Suprapubic skin (tissue), 4 donors: ENCODE data around the gene IMMP2L. TPM values are rescaled to one million over a fixed set of nuclear protein-coding genes. Genes with fewer than 3 reads are reported as not detected.

Experiments used
- DNase-seq, 2 donors: peaks; one replicate each; pipeline ENCODE4 v3.0.0-alpha.2; 2019; ENCODE audit warnings: low spot score in 2 of 2
- H3K27ac ChIP-seq: fragments of 200-600 bp; sonication (generic); one replicate; pipeline ENCODE4 v1.5.1; 2019
- H3K27me3 ChIP-seq: fragments of 200-600 bp; sonication (generic); one replicate; pipeline ENCODE4 v1.5.1; 2019
- H3K36me3 ChIP-seq: fragments of 200-600 bp; sonication (generic); one replicate; pipeline ENCODE4 v1.5.1; 2019
- H3K4me1 ChIP-seq: fragments of 200-600 bp; sonication (generic); one replicate; pipeline ENCODE4 v1.5.1; 2019
- H3K4me3 ChIP-seq: fragments of 200-600 bp; sonication (generic); one replicate; pipeline ENCODE4 v1.5.1; 2019; ENCODE audit warnings: mild to moderate bottlenecking
- H3K9me3 ChIP-seq: fragments of 200-600 bp; sonication (generic); one replicate; pipeline ENCODE4 v1.5.1; 2019
- CTCF ChIP-seq, 2 donors: fragments of 200-600 bp in 1 of 2; fragments of 450-650 bp in 1 of 2; sonication (generic) in 1 of 2; IDR thresholded peaks; one replicate each; pipeline ENCODE4 v1.5.1; 2016 to 2019; ENCODE audit warnings: antibody characterized with exemption in 2 of 2, mild to moderate bottlenecking in 1 of 2, moderate library complexity in 1 of 2
- EP300 ChIP-seq: sonication (generic); formaldehyde crosslinking; IDR thresholded peaks from one replicate; pipeline ENCODE4 v1.6.1; 2017; ENCODE audit warnings: antibody characterized with exemption
- POLR2A ChIP-seq, 2 donors: fragments of 450-650 bp; IDR thresholded peaks; one replicate each; pipeline ENCODE4 v1.6.1; 2017; ENCODE audit warnings: antibody characterized with exemption in 2 of 2, mild to moderate bottlenecking in 2 of 2, moderate library complexity in 2 of 2
- POLR2AphosphoS5 ChIP-seq, 3 donors: sonication (generic); formaldehyde crosslinking; IDR thresholded peaks; one replicate each; pipeline ENCODE4 v1.6.1; 2017; ENCODE audit warnings: antibody characterized with exemption in 3 of 3
- WGBS: methylation state at CpG from one replicate; pipeline ENCODE4 v1.1.5; 2018; 5-methylcytosine and 5-hydroxymethylcytosine counted together
- total RNA-seq, 4 donors: library from RNA; depleted of rRNA; stranded (reverse); fragments of >200 nt; gene quantifications; one replicate each; pipeline ENCODE4 v1.1.0, GENCODE V29; 2016

The IMMP2L gene
- total RNA-seq, 4 donors from 2014 or later = 10.6 to 20.6 (median 14.6) TPM

- no peaks in the 10 kb centered on the region for H3K9me3 ChIP-seq
- TF ChIP-seq CTCF (IDR thresholded peaks at IDR 0.05) (no peak), POLR2AphosphoS5 (IDR thresholded peaks at IDR 0.05) (no peak), EP300 (no peak), POLR2A (IDR thresholded peaks at IDR 0.05) (no peak)
- no peaks in the 10 kb centered on the region for H3K36me3 ChIP-seq
- no peak for DNase-seq
- H3K4me1 ChIP-seq = no peaks in the 10 kb centered on the region
- H3K27ac ChIP-seq = no peak overlapping the region
- H3K4me3 ChIP-seq = no peak overlapping the region
- 88% methylated on average over 2 of the region's 2 CpGs for WGBS
- H3K27me3 ChIP-seq = no peaks in the 10 kb centered on the region
Measured at GRCh38 chr7:111495173-111495810, 67.0 kb downstream of the IMMP2L start.

DNA sequence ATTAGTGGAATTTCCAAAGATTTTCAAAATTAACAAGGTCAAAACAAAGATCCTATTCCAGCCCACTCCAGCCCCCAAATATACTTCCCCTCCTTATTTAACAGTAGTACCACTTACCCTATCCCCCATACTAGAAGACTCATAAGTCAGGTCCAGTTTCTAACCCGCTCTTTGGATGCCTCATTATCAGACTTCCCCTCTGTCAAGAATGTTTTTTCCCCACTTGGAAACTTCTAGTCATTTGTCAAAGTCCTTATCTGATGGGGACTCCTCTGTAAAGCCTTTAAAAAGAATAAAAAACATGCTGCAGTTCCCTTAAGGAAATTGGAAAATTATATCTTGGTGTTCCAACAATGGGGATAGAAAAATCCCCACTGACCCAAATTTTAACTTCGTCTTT lies 70.1 kb downstream of the IMMP2L start:
- TF ChIP-seq CTCF (IDR thresholded peaks at IDR 0.05) = no peak
- TF ChIP-seq POLR2A (IDR thresholded peaks at IDR 0.05) = no peak
- no peak for TF ChIP-seq EP300
- no peak for TF ChIP-seq POLR2AphosphoS5 (IDR thresholded peaks at IDR 0.05)
- no peaks in the 10 kb centered on the region for H3K27me3 ChIP-seq

DNA sequence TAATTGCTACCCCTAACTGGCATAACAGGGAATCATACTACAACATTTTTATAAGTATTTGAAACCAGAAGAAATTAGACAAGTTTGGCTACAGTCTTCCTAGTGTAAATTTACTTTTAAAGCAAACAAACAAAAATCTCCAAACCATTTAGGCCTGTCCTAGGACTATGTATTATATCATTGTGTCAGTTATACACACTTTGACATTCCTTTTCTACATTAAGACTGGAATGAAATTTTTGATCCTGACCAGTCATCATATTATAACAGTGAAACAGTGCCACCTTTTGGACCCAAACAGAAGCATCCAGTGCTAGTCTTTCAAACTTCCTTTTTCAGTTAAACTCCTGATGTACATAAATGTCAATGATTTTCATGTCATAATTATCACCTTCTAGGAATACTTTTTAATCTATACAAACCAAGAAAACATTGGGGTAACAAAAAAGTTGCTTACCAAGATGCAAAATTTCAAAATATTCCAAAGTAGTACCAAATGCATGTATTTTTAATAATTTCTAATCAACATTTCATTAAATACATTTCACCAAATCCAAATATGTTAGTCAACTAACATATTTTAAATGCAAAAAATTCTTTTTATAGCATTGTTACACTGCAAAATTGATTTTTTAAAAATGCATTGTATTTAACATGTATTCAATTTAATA lies 75.7 kb downstream of the IMMP2L start:
- no peak overlapping the region for H3K4me3 ChIP-seq
- no peak for DNase-seq
- TF ChIP-seq EP300 (no peak), POLR2A (IDR thresholded peaks at IDR 0.05) (no peak), CTCF (IDR thresholded peaks at IDR 0.05) (peak; percentile 50 to 55)
- H3K27ac ChIP-seq = no peak overlapping the region
- H3K36me3 ChIP-seq = no peaks in the 10 kb centered on the region
- H3K9me3 ChIP-seq = no peaks in the 10 kb centered on the region
- H3K27me3 ChIP-seq = no peaks in the 10 kb centered on the region
- no peaks in the 10 kb centered on the region for H3K4me1 ChIP-seq

More for the DNA sequence above, 70.1 kb downstream of the IMMP2L start:
- Histone ChIP-seq H3K4me1 (no peaks in the 10 kb centered on the region), H3K27ac (no peak overlapping the region), H3K36me3 (no peaks in the 10 kb centered on the region), H3K4me3 (no peak overlapping the region), H3K9me3 (no peaks in the 10 kb centered on the region)
- WGBS = 96% methylated on average over 2 of the region's 2 CpGs
- DNase-seq = no peak

DNA sequence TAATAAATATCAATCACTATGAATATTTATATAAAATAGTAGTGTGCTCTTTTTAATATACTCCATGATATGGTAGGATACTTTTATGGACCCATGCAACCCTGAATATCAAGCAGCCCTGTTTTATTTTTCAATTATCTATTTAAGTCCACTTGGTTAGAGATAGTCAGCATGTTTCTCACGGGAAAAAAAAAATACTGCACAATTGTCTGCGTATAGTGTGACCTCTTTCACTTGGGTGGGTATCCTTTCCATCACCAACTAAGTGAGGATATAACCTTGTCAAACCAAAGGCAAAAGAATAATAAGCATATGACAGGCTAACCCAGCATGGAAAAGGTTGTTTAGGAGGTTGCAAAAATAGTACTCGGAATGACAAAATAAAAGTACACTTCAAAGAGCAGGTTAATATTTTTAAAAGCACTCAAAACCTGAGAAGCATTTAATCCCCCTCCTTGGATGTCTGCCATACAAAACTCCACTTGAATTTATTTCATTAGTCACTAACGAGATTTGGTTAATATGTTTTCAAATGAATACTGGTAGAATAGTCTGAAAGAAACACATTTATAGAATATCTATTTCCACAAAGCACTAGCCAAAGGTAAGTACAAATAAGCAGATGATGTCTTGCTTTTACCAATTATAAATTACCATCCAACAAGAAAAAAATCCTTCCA lies 76.5 kb downstream of the IMMP2L start:
- no peak overlapping the region for H3K27ac ChIP-seq
- H3K9me3 ChIP-seq = no peaks in the 10 kb centered on the region
- H3K27me3 ChIP-seq = no peaks in the 10 kb centered on the region
- no peaks in the 10 kb centered on the region for H3K36me3 ChIP-seq
- TF ChIP-seq POLR2A (IDR thresholded peaks at IDR 0.05) = no peak
- no peak for TF ChIP-seq CTCF (IDR thresholded peaks at IDR 0.05)
- TF ChIP-seq EP300 = no peak
- no peak for TF ChIP-seq POLR2AphosphoS5 (IDR thresholded peaks at IDR 0.05)
- DNase-seq = no peak
- WGBS = 93% methylated on average over 4 of the region's 4 CpGs
- no peak overlapping the region for H3K4me3 ChIP-seq
- no peaks in the 10 kb centered on the region for H3K4me1 ChIP-seq

DNA sequence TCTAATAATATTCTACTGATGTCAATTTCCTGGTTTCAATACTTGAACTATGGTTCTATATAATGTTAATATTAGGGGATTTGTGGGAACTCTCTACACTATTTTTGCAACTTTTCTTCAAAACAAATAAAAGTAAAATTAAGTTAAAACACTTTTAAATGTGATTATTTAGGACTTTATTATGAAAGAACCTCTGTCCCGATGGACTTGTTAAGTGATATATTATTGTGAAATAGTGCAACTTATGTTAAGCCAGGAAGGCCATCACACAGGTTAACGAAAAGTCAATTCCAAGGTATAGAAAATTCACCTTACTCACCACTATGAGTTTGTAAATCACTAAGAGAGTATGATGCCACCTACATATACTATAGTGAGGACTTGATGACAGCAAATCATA lies 79.2 kb downstream of the IMMP2L start:
- Histone ChIP-seq H3K9me3 (no peaks in the 10 kb centered on the region), H3K4me1 (no peaks in the 10 kb centered on the region), H3K4me3 (no peak overlapping the region), H3K36me3 (no peaks in the 10 kb centered on the region), H3K27ac (no peak overlapping the region), H3K27me3 (no peaks in the 10 kb centered on the region)
- WGBS = 94% methylated on average over 2 of the region's 2 CpGs
- no peak for DNase-seq
- TF ChIP-seq POLR2A (IDR thresholded peaks at IDR 0.05) (no peak), POLR2AphosphoS5 (IDR thresholded peaks at IDR 0.05) (no peak), CTCF (IDR thresholded peaks at IDR 0.05) (no peak), EP300 (no peak)
